ENCODE results near the gene OR12D3. TPM values are rescaled to one million over a fixed set of nuclear protein-coding genes. Genes with fewer than 3 reads are reported as not detected.

The OR12D3 gene
- total RNA-seq, 4 donors from 2014 or later: not detected

DNA sequence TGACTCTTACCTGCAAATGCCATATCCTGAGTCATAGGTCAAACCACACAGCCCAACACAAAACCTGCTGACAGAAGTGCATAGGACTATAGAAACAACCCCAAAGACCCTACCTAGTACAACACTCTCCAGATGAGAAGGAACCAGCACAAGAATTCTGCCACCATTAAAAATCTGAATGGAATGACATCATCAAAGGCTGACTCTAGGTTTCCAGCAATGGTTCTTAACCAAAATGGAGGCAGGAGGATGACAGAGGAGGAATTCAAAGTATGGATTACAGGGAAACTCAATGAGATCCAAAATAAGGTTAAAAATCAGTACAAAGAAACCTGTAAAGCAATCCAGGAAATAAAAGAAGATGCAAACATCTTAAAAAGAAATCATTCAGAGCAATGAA lies 42.4 kb downstream of the OR12D3 start:
- Histone ChIP-seq H3K4me1 (no peaks in the 10 kb centered on the region), H3K27ac (no peak overlapping the region), H3K27me3 (no peaks in the 10 kb centered on the region), H3K9me3 (no peaks in the 10 kb centered on the region), H3K4me3 (no peak overlapping the region), H3K36me3 (no peaks in the 10 kb centered on the region)
- ATAC-seq: no peak
- TF ChIP-seq POLR2A (IDR thresholded peaks at IDR 0.05): no peak
- TF ChIP-seq EP300 (IDR thresholded peaks at IDR 0.05): no peak
- TF ChIP-seq, protein P1, sequence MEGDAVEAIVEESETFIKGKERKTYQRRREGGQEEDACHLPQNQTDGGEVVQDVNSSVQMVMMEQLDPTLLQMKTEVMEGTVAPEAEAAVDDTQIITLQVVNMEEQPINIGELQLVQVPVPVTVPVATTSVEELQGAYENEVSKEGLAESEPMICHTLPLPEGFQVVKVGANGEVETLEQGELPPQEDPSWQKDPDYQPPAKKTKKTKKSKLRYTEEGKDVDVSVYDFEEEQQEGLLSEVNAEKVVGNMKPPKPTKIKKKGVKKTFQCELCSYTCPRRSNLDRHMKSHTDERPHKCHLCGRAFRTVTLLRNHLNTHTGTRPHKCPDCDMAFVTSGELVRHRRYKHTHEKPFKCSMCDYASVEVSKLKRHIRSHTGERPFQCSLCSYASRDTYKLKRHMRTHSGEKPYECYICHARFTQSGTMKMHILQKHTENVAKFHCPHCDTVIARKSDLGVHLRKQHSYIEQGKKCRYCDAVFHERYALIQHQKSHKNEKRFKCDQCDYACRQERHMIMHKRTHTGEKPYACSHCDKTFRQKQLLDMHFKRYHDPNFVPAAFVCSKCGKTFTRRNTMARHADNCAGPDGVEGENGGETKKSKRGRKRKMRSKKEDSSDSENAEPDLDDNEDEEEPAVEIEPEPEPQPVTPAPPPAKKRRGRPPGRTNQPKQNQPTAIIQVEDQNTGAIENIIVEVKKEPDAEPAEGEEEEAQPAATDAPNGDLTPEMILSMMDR (IDR thresholded peaks at IDR 0.05): no peak

DNA sequence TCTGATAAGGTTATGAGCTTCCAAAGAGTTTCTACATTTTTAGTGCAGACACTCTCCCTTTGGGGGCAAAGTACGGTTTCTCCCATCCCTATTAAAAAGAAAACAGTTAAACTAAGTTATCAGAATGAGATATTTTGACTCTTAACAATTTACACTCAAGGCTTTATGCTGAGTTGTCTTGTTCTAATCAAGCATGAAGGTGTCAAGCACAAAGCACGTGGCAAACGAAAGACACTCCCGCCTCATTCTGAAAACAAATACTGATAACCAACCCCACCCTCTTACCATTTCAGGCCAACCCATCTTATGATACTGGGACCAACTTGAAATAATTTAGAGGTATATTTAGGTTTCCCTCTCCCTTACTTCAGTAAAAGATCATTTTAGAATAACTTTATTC lies 49.3 kb downstream of the OR12D3 start:
- 50 to 71% methylated on average over 4 of the region's 4 CpGs for WGBS, 2 donors (ENCODE audit: low coverage in 1 of 2)
- TF ChIP-seq, protein P1 (IDR thresholded peaks at IDR 0.05): no peak
- TF ChIP-seq POLR2A (IDR thresholded peaks at IDR 0.05) (no peak), POLR2AphosphoS5 (IDR thresholded peaks at IDR 0.05) (no peak), EP300 (IDR thresholded peaks at IDR 0.05) (no peak)
- no peak overlapping the region for H3K27ac ChIP-seq
- no peaks in the 10 kb centered on the region for H3K4me1 ChIP-seq
- no peaks in the 10 kb centered on the region for H3K27me3 ChIP-seq
- no peak for ATAC-seq
- H3K9me3 ChIP-seq: no peaks in the 10 kb centered on the region
- no peaks in the 10 kb centered on the region for H3K36me3 ChIP-seq
- H3K4me3 ChIP-seq: no peak overlapping the region

Other genes starting within 250 kb of the OR12D3 start
- not detected for gene OR2J2, start 204.4 kb downstream of the OR12D3 start, total RNA-seq
- not detected for gene OR14J1, start 73.6 kb downstream of the OR12D3 start, total RNA-seq
- gene OR5V1, start 6.4 kb downstream of the OR12D3 start, total RNA-seq: not detected
- gene OR12D2, start 20.3 kb upstream of the OR12D3 start, total RNA-seq: not detected
- gene OR12D1, start 39.6 kb upstream of the OR12D3 start, total RNA-seq: not detected
- gene OR10C1, start 64.0 kb upstream of the OR12D3 start, total RNA-seq: not detected
- gene OR11A1, start 81.8 kb upstream of the OR12D3 start, total RNA-seq: not detected
- not detected for gene OR2H1, start 81.9 kb upstream of the OR12D3 start, total RNA-seq
- not detected for gene MAS1L, start 112.7 kb upstream of the OR12D3 start, total RNA-seq
- gene UBD, start 184.4 kb upstream of the OR12D3 start, total RNA-seq: under 1 TPM in 3 of 4 donors, not detected in 1; 0.31 to 0.47 (median 0.40) TPM
- gene OR2H2, start 209.8 kb upstream of the OR12D3 start, total RNA-seq: not detected